HFF-Myc (cell line): Measurements from ENCODE around the gene ZMIZ1.

Experiments
- DNase-seq: peaks from one replicate; pipeline ENCODE4 v3.0.0-alpha.2; 2011; ENCODE audit warnings: low read depth; ENCODE audit errors: extremely low read depth
- H3K4me3 ChIP-seq: replicated peaks from 2 replicates; pipeline ENCODE4 v1.5.1; 2011; ENCODE audit warnings: low read depth, mild to moderate bottlenecking, control low read depth, low read length
- TF ChIP-seq, protein P1 (sequence below): IDR thresholded peaks from 2 replicates; pipeline ENCODE4 v1.5.1; 2012; ENCODE audit warnings: mild to moderate bottlenecking, low read depth, low read length, control low read depth; ENCODE audit errors: missing control alignments

Gene ZMIZ1

GRCh38 chr10:79026806-79027146 lies 42.0 kb upstream of the ZMIZ1 start:
- no peak for DNase-seq
- TF ChIP-seq, protein P1, sequence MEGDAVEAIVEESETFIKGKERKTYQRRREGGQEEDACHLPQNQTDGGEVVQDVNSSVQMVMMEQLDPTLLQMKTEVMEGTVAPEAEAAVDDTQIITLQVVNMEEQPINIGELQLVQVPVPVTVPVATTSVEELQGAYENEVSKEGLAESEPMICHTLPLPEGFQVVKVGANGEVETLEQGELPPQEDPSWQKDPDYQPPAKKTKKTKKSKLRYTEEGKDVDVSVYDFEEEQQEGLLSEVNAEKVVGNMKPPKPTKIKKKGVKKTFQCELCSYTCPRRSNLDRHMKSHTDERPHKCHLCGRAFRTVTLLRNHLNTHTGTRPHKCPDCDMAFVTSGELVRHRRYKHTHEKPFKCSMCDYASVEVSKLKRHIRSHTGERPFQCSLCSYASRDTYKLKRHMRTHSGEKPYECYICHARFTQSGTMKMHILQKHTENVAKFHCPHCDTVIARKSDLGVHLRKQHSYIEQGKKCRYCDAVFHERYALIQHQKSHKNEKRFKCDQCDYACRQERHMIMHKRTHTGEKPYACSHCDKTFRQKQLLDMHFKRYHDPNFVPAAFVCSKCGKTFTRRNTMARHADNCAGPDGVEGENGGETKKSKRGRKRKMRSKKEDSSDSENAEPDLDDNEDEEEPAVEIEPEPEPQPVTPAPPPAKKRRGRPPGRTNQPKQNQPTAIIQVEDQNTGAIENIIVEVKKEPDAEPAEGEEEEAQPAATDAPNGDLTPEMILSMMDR: no peak
- H3K4me3 ChIP-seq: no peak overlapping the region

DNA sequence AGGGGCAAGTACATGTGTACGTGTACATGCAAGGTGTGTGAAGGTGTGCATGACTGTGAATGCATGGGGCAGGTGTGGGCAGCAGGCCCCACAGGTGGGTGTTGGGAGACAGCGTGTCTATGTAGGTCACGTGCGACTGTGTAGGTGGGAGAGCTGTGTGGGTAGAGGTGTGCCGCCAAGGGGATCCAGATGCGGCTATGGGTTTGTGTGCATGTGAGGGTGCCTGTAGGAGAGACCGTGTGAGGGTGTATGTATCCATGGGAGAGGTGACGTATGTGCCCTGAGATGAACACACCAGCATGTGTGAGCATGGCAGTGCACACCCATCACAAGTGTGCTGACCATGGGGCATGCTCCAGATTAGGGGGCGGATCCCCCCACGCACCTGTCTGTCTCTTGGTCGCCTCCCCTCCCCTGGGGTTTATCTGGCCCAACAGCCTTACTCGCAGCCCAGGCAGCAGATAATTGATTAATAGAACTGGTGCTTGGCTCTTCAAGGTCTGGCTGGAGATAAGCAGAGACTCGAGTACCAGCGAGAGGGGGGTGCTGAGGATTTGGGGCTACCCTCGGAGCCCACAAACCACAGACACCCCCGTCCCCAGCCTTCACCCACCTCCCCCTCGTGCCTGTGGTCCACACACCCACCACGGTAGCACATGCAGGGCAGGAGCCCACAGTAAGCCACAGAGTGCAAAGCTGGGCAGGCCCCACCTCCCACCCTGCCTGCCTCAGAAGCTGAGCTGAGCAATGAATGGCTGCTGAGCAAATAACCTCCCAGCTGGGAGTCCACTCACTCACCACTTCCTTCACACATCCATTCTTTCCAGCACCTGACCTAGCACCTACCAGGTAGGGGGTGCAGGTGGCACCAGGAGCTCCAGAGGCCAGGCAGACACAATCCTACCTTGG lies 41.4 kb upstream of the ZMIZ1 start:
- H3K4me3 ChIP-seq: no peak overlapping the region
- TF ChIP-seq, protein P1: no peak
- DNase-seq: no peak

DNA sequence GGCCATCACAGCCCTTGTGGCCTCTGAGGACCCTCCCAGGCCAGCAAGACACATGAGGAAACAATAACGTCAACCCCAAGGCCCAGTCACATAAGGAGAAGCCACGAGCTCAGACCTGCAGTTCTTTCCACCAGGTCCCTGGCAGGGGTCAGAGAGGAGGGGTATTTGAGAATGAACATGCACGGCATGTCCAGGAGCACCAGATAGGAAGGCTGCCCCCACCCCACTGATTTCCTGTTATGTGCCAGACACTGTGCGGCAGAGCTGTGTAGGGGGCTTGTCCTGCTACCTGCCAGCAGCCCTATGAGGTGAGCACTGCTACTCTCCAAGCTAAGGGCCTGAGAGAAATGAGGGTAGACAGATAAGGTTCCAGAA lies 40.7 kb upstream of the ZMIZ1 start:
- DNase-seq: no peak
- TF ChIP-seq, protein P1: no peak
- H3K4me3 ChIP-seq: no peak overlapping the region

DNA sequence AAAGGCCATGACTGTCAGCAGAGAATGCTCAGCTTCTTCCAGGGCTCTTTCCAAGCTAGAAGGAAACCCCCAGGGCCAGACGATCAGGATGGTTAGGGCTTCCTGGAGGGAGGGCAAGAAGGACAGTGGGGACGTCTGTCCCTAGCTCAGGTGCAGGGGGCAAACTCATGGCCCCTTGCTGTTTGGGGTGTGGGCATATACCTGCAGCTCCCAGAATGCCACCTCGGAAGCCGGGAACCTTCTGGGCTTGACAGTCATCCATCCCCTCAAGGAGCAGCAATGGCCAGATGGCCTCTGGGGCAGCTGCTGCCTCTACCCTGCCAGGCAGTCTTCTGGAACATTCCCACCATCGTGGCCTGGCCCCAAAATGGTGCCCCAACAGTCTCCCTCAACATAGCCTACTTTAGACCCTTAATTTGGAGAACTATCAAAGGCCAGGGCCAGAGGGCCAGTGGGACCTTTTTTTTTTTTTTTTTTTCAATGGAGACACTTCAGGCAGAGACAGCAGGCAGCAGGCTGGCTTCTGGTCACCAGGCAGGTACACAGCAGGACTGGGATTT lies 40.2 kb upstream of the ZMIZ1 start:
- no peak overlapping the region for H3K4me3 ChIP-seq
- TF ChIP-seq, protein P1: no peak
- DNase-seq: no peak

GRCh38 chr10:79029478-79030390 lies 39.0 kb upstream of the ZMIZ1 start:
- no peak overlapping the region for H3K4me3 ChIP-seq
- no peak for DNase-seq
- TF ChIP-seq, protein P1: no peak

- H3K4me3 ChIP-seq: no peak overlapping the region
- no peak for DNase-seq
- TF ChIP-seq, protein P1: no peak
Observed at GRCh38 chr10:79030705-79031104, 38.1 kb upstream of the ZMIZ1 start.
